ENCODE measurements around the gene PLA2G2F. TPM values are rescaled to one million over a fixed set of nuclear protein-coding genes. Genes with fewer than 3 reads are reported as not detected.

The PLA2G2F gene
- total RNA-seq = not detected in 2 replicates
- polyA plus RNA-seq (2012) = 0.01 TPM

GRCh38 chr1:20138961-20139550 lies at the start of gene PLA2G2F:
Gene PLA2G2F, plus strand, starts transcription at chr1:20139323. Its CDS starts 105 bp downstream, at chr1:20139428.
- DNase-seq (ENCODE audit: low read depth) = no peak

- DNase-seq (ENCODE audit: low read depth) = no peak
These were observed 49.6 kb upstream of the PLA2G2F start for GRCh38 chr1:20089328-20090077.

GRCh38 chr1:20090119-20090518 lies 49.0 kb upstream of the PLA2G2F start:
- no peak for DNase-seq (ENCODE audit: low read depth)

- no peak for DNase-seq (ENCODE audit: low read depth)
These were observed 48.5 kb upstream of the PLA2G2F start for GRCh38 chr1:20090641-20091040.

GRCh38 chr1:20093303-20093702 lies 45.8 kb upstream of the PLA2G2F start:
- no peak for DNase-seq (ENCODE audit: low read depth)

GRCh38 chr1:20093940-20094391 lies 45.2 kb upstream of the PLA2G2F start:
- no peak for DNase-seq (ENCODE audit: low read depth)

- DNase-seq (ENCODE audit: low read depth) = no peak
These were observed 43.3 kb upstream of the PLA2G2F start for GRCh38 chr1:20095564-20096434.

GRCh38 chr1:20096840-20097447 lies 42.2 kb upstream of the PLA2G2F start:
- DNase-seq (ENCODE audit: low read depth) = no peak

GRCh38 chr1:20099533-20099932 lies 39.6 kb upstream of the PLA2G2F start:
- no peak for DNase-seq (ENCODE audit: low read depth)

GRCh38 chr1:20100632-20101355 lies 38.3 kb upstream of the PLA2G2F start:
- DNase-seq (ENCODE audit: low read depth) = peak; percentile 68

- peak; percentile 46 for DNase-seq (ENCODE audit: low read depth)
These were observed 36.2 kb upstream of the PLA2G2F start for GRCh38 chr1:20102875-20103274.

- DNase-seq (ENCODE audit: low read depth) = no peak
These were observed 33.3 kb upstream of the PLA2G2F start for GRCh38 chr1:20105856-20106255.

- peak; percentile 65 for DNase-seq (ENCODE audit: low read depth)
These were observed 31.8 kb upstream of the PLA2G2F start for GRCh38 chr1:20107351-20107750.

- DNase-seq (ENCODE audit: low read depth) = peak; percentile 17
These were observed 31.3 kb upstream of the PLA2G2F start for GRCh38 chr1:20107796-20108195.

- DNase-seq (ENCODE audit: low read depth) = no peak
These were observed 30.6 kb upstream of the PLA2G2F start for GRCh38 chr1:20108366-20109123.

GRCh38 chr1:20109223-20109856 lies 29.8 kb upstream of the PLA2G2F start:
- DNase-seq (ENCODE audit: low read depth) = no peak

GRCh38 chr1:20110679-20111078 lies 28.4 kb upstream of the PLA2G2F start:
- peak; percentile 13 for DNase-seq (ENCODE audit: low read depth)

- DNase-seq (ENCODE audit: low read depth) = no peak
These were observed 27.7 kb upstream of the PLA2G2F start for GRCh38 chr1:20111452-20111851.

- DNase-seq (ENCODE audit: low read depth) = peak; percentile 35
These were observed 26.7 kb upstream of the PLA2G2F start for GRCh38 chr1:20112279-20113000.

All from myocyte (in vitro differentiated cells).